ENCODE results near the gene BMPER.

Gene BMPER

GRCh38 chr7:33905389-33906032, at the start of gene BMPER:
BMPER (plus strand) TSS chr7:33905539; CDS start chr7:33905614, 75 bp downstream.
- in situ Hi-C loops (cut with HindIII; ENCODE audit: low sequenced_read_pairs), result no loop called here

- in situ Hi-C loops (cut with HindIII; ENCODE audit: low sequenced_read_pairs), result no loop called here
Measured at GRCh38 chr7:33861947-33862346, 43.4 kb upstream of the BMPER start.

- in situ Hi-C loops (cut with HindIII; ENCODE audit: low sequenced_read_pairs), result no loop called here
Measured at GRCh38 chr7:33862946-33863814, 42.2 kb upstream of the BMPER start.

- in situ Hi-C loops (cut with HindIII; ENCODE audit: low sequenced_read_pairs), result no loop called here
Measured at GRCh38 chr7:33868166-33868565, 37.2 kb upstream of the BMPER start.

- in situ Hi-C loops (cut with HindIII; ENCODE audit: low sequenced_read_pairs), result no loop called here
Measured at GRCh38 chr7:33869176-33869575, 36.2 kb upstream of the BMPER start.

- in situ Hi-C loops (cut with HindIII; ENCODE audit: low sequenced_read_pairs), result no loop called here
Measured at GRCh38 chr7:33870120-33870519, 35.2 kb upstream of the BMPER start.

- in situ Hi-C loops (cut with HindIII; ENCODE audit: low sequenced_read_pairs), result no loop called here
Measured at GRCh38 chr7:33872870-33873269, 32.5 kb upstream of the BMPER start.

GRCh38 chr7:33873518-33873917, 31.8 kb upstream of the BMPER start:
- in situ Hi-C loops (cut with HindIII; ENCODE audit: low sequenced_read_pairs), result no loop called here

- in situ Hi-C loops (cut with HindIII; ENCODE audit: low sequenced_read_pairs), result no loop called here
Measured at GRCh38 chr7:33873981-33874750, 31.2 kb upstream of the BMPER start.

- in situ Hi-C loops (cut with HindIII; ENCODE audit: low sequenced_read_pairs), result no loop called here
Measured at GRCh38 chr7:33874943-33875342, 30.4 kb upstream of the BMPER start.

GRCh38 chr7:33876596-33877274, 28.6 kb upstream of the BMPER start:
- in situ Hi-C loops (cut with HindIII; ENCODE audit: low sequenced_read_pairs), result no loop called here

- in situ Hi-C loops (cut with HindIII; ENCODE audit: low sequenced_read_pairs), result no loop called here
Measured at GRCh38 chr7:33880787-33881186, 24.6 kb upstream of the BMPER start.

GRCh38 chr7:33881316-33881715, 24.0 kb upstream of the BMPER start:
- in situ Hi-C loops (cut with HindIII; ENCODE audit: low sequenced_read_pairs), result no loop called here

GRCh38 chr7:33882040-33882837, 23.1 kb upstream of the BMPER start:
- in situ Hi-C loops (cut with HindIII; ENCODE audit: low sequenced_read_pairs), result no loop called here

GRCh38 chr7:33882950-33883670, 22.2 kb upstream of the BMPER start:
- in situ Hi-C loops (cut with HindIII; ENCODE audit: low sequenced_read_pairs), result no loop called here

- in situ Hi-C loops (cut with HindIII; ENCODE audit: low sequenced_read_pairs), result no loop called here
Measured at GRCh38 chr7:33883671-33883965, 21.7 kb upstream of the BMPER start.

GRCh38 chr7:33885290-33886148, 19.8 kb upstream of the BMPER start:
- in situ Hi-C loops (cut with HindIII; ENCODE audit: low sequenced_read_pairs), result no loop called here

GRCh38 chr7:33886149-33886623, 19.2 kb upstream of the BMPER start:
- in situ Hi-C loops (cut with HindIII; ENCODE audit: low sequenced_read_pairs), result no loop called here

Measured in DLD1 (cell line).